Testis (tissue), 3 donors: ENCODE measurements around the gene DENND1A. TPM values are rescaled to one million over a fixed set of nuclear protein-coding genes. Genes with fewer than 3 reads are reported as not detected.

Experiments used
- DNase-seq: peaks from one replicate; pipeline ENCODE4 v3.0.0-alpha.2; 2019
- H3K27ac ChIP-seq, 2 donors: fragments of 200-600 bp; sonication (generic); one replicate each; pipeline ENCODE4 v1.5.1; 2019
- H3K27me3 ChIP-seq: fragments of 200-600 bp; sonication (generic); one replicate; pipeline ENCODE4 v1.5.1; 2019
- H3K36me3 ChIP-seq: fragments of 200-600 bp; sonication (generic); one replicate; pipeline ENCODE4 v1.5.1; 2017; ENCODE audit warnings: low read depth; ENCODE audit errors: missing control alignments
- H3K4me1 ChIP-seq: fragments of 200-600 bp; sonication (generic); one replicate; pipeline ENCODE4 v1.5.1; 2019
- H3K4me3 ChIP-seq, 2 donors: fragments of 200-600 bp; sonication (generic); one replicate each; pipeline ENCODE4 v1.5.1; 2017 to 2019
- H3K9me3 ChIP-seq: fragments of 200-600 bp; sonication (generic); one replicate; pipeline ENCODE4 v1.5.1; 2017
- POLR2A ChIP-seq: fragments of 450-650 bp; IDR thresholded peaks from one replicate; pipeline ENCODE4 v1.6.1; 2017; ENCODE audit warnings: antibody characterized with exemption, mild to moderate bottlenecking, moderate library complexity
- WGBS, 2 donors: methylation state at CpG; one replicate each; pipeline ENCODE4 v1.1.5; 2018; 5-methylcytosine and 5-hydroxymethylcytosine counted together
- intact Hi-C: fragments of 100-400 bp; cut with DNase I; formaldehyde crosslinking; loops from one replicate; pipeline ENCODE4 v1.15.1; 2023; ENCODE audit warnings: low total_unique reads
- polyA plus RNA-seq: library from polyadenylated mRNA; stranded (reverse); fragments of 350-450 nt; fragmentation: Illumina TruSeq; extraction: RNeasy Lipid Tissue Mini Kit (QIAGEN cat#74804); gene quantifications from one replicate; pipeline ENCODE4 v1.2.3, GENCODE V29; 2014; ENCODE audit warnings: low read depth, low replicate concordance; ENCODE audit not compliant: insufficient read depth
- total RNA-seq, 2 donors: library from RNA; depleted of rRNA; stranded (reverse); fragments of >200 nt; gene quantifications; one replicate each; pipeline ENCODE4 v1.2.3, GENCODE V29; 2016
- TF ChIP-seq, protein P1 (sequence below), 3 experiments: fragments of 450-650 bp in 2 of 3; fragments of 200-600 bp in 1 of 3; sonication (generic) in 1 of 3; IDR thresholded peaks; one replicate each; pipeline ENCODE4 v1.5.1; 2016 to 2019; ENCODE audit warnings: antibody characterized with exemption in 3 of 3, mild to moderate bottlenecking in 2 of 3, moderate library complexity in 1 of 3

The DENND1A gene
- total and polyA plus RNA-seq, 3 donors from 2014 or later, result 20.3 to 47.4 (median 44.9) TPM

DNA sequence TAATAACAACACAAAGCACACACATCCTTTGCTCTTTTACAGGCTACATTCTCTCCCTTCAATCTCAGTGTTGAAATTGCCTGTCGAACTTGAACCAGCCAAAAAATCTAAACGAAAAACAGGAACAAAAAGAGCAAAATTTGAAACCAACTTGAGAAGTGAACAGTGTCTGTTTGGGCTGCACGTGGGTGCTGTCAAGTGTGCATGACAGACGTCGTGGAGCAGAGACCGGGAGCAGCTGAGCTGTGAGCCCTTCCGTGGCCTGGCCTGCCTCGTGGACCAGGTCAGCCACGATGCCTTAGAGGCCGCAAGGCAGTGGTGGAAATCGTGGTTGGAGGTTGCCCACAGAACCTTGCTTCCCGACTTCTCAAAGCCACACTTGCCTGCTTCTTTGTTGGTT, 34.8 kb upstream of the DENND1A start:
- Histone ChIP-seq H3K9me3 (no peaks in the 10 kb centered on the region), H3K27ac (no peak overlapping the region), H3K4me1 (no peaks in the 10 kb centered on the region), H3K36me3 (no peaks in the 10 kb centered on the region), H3K27me3 (no peaks in the 10 kb centered on the region), H3K4me3 (no peak overlapping the region)
- DNase-seq, result no peak
- intact Hi-C loops, result no loop called here
- TF ChIP-seq POLR2A, result no peak
- TF ChIP-seq, protein P1, sequence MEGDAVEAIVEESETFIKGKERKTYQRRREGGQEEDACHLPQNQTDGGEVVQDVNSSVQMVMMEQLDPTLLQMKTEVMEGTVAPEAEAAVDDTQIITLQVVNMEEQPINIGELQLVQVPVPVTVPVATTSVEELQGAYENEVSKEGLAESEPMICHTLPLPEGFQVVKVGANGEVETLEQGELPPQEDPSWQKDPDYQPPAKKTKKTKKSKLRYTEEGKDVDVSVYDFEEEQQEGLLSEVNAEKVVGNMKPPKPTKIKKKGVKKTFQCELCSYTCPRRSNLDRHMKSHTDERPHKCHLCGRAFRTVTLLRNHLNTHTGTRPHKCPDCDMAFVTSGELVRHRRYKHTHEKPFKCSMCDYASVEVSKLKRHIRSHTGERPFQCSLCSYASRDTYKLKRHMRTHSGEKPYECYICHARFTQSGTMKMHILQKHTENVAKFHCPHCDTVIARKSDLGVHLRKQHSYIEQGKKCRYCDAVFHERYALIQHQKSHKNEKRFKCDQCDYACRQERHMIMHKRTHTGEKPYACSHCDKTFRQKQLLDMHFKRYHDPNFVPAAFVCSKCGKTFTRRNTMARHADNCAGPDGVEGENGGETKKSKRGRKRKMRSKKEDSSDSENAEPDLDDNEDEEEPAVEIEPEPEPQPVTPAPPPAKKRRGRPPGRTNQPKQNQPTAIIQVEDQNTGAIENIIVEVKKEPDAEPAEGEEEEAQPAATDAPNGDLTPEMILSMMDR (IDR thresholded peaks at IDR 0.05), result no peak
- WGBS, 2 donors, result 86 to 88% methylated on average over 12 of the region's 12 CpGs

DNA sequence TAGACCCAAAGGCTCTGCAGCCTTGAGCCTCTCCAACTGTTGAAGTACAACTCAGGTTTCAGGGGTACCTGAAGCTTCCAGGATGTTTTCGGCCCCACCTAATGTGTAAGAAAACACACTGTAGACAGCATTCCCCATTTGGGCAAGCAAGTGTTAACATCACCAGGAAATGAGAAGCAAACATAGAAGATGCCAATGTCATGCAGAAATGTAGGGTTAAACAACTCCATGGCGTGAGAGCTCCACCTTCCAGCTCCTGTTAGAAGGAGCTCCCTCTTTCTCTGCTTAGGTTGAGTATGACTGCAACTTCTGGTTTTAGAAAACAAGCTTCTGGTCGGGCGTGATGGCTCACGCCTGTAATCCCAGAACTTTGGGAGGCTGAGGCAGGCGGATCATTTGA, 31.0 kb upstream of the DENND1A start:
- no peaks in the 10 kb centered on the region for H3K4me1 ChIP-seq
- H3K36me3 ChIP-seq, result no peaks in the 10 kb centered on the region
- no peaks in the 10 kb centered on the region for H3K27me3 ChIP-seq
- H3K4me3 ChIP-seq, result no peak overlapping the region
- no peak for DNase-seq
- TF ChIP-seq POLR2A, result no peak
- TF ChIP-seq, protein P1 (IDR thresholded peaks at IDR 0.05), result no peak
- H3K9me3 ChIP-seq, result no peaks in the 10 kb centered on the region
- intact Hi-C loops, result no loop called here
- H3K27ac ChIP-seq, result no peak overlapping the region
- WGBS, 2 donors, result 71 to 72% methylated on average over 6 of the region's 6 CpGs

GRCh38 chr9:123960366-123960765, 30.4 kb upstream of the DENND1A start:
- H3K36me3 ChIP-seq, result no peaks in the 10 kb centered on the region
- H3K4me3 ChIP-seq, result no peak overlapping the region
- 87 to 88% methylated on average over 5 of the region's 5 CpGs for WGBS, 2 donors
- no peak for DNase-seq
- intact Hi-C loops, result no loop called here
- H3K4me1 ChIP-seq, result no peaks in the 10 kb centered on the region
- H3K27me3 ChIP-seq, result no peaks in the 10 kb centered on the region
- no peak overlapping the region for H3K27ac ChIP-seq
- no peak for TF ChIP-seq POLR2A
- TF ChIP-seq, protein P1 (IDR thresholded peaks at IDR 0.05), result no peak
- no peaks in the 10 kb centered on the region for H3K9me3 ChIP-seq

GRCh38 chr9:123959787-123960186, 29.9 kb upstream of the DENND1A start:
- H3K4me3 ChIP-seq, result no peak overlapping the region
- whole genome bisulfite sequencing, 2 donors, result 40 to 48% methylated on average over 4 of the region's 4 CpGs
- TF ChIP-seq POLR2A, result no peak
- TF ChIP-seq, protein P1 (IDR thresholded peaks at IDR 0.05), result no peak
- no peaks in the 10 kb centered on the region for H3K36me3 ChIP-seq
- H3K27me3 ChIP-seq, result no peaks in the 10 kb centered on the region
- no peak for DNase-seq
- no peak overlapping the region for H3K27ac ChIP-seq
- intact Hi-C loops, result no loop called here
- no peaks in the 10 kb centered on the region for H3K9me3 ChIP-seq
- H3K4me1 ChIP-seq, result no peaks in the 10 kb centered on the region

DNA sequence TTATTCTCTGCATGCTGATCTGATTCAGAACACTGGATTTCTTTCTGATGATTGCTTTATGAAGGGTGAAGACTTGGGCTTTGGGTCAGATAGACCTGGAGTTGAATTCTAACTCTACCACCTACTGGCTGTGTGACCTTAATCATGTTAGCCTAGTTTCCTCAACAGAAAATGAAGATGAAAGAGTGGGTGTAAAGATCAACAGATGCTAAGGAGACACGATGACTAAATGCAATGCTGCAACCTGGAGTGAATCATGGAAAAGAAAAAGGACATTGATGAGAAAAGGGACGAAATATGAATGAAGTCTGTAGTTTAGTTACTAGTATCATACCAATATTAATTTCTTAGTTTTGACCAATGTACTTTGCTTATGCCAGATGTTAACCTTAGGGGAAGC, 27.8 kb upstream of the DENND1A start:
- Histone ChIP-seq H3K9me3 (no peaks in the 10 kb centered on the region), H3K27ac (no peak overlapping the region), H3K4me1 (no peaks in the 10 kb centered on the region), H3K36me3 (no peaks in the 10 kb centered on the region), H3K4me3 (no peak overlapping the region), H3K27me3 (no peaks in the 10 kb centered on the region)
- TF ChIP-seq, protein P1 (IDR thresholded peaks at IDR 0.05), result no peak
- no peak for TF ChIP-seq POLR2A
- no peak for DNase-seq
- intact Hi-C loops, result no loop called here
- WGBS, 2 donors, result 69 to 83% methylated on average over 2 of the region's 2 CpGs
